ENCODE measurements around the gene CDIP1.

DNA sequence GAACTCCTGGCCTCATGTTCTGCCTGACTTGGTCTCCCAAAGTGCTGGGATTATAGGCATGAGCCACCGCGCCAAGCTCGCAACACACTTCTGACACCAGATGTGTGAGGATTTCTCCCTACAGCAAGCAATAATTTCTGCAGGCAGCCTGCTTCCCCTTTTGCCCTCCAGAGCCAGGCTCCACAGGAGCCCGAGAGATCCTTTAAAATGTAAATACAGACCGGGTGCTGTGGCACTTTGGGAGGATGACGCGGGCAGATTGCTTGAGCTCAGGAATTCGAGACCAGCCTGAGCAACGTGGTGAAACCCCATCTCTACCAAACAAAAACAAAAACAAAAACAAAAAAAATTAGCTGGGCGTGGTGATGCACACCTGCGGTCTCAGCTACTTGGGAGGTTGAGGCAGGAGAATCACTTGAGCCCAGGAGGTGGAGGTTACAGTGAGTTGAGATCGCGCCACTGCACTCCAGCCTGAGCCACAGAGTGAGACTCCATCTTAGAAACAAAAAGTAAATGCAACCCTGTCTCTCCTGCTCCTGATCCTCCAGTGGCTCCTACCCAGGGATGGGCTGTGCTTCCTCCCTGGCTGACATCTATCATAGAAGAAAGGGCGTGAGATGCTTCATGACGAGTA is 32.2 kb upstream of the CDIP1 start:
- TF ChIP-seq CTCF (IDR thresholded peaks at IDR 0.05) (no peak), POLR2A (IDR thresholded peaks at IDR 0.05; ENCODE audit: low read depth) (no peak)

Measured in esophagus muscularis mucosa (tissue), 3 donors.